Activated B cell treated with CpG ODN at 0.5 μM for 24 hours (primary cell): Measurements from ENCODE around the gene TSHZ2. TPM values are rescaled to one million over a fixed set of nuclear protein-coding genes. Genes with fewer than 3 reads are reported as not detected.

Experiments
- ATAC-seq: fragments of 200-7000 bp; cut with Tn5 transposase; one replicate; pipeline ENCODE4 v1.10.0; 2021; ENCODE audit warnings: low read depth, mild to moderate bottlenecking, moderate library complexity
- CTCF ChIA-PET: fragments of 350-600 bp; sonication (Branson Sonifier 250); formaldehyde crosslinking; loops from one replicate; lab custom pipeline; 2021; ENCODE audit warnings: antibody characterized with exemption; lab: Charles Lee
- POLR2A ChIA-PET: fragments of 350-600 bp; sonication (Branson Sonifier 250); formaldehyde crosslinking; loops from one replicate; lab custom pipeline; 2021; ENCODE audit warnings: antibody characterized with exemption; lab: Charles Lee
- DNase-seq: peaks from one replicate; pipeline ENCODE4 v3.0.0; 2022
- H3K27ac Mint-ChIP-seq: one replicate; pipeline ENCODE4 v1.8.0; 2020; ENCODE audit warnings: mixed read lengths
- H3K27me3 Mint-ChIP-seq: one replicate; pipeline ENCODE4 v1.8.0; 2021; ENCODE audit warnings: mixed read lengths
- H3K36me3 Mint-ChIP-seq: one replicate; pipeline ENCODE4 v1.8.0; 2021; ENCODE audit warnings: low read depth, mixed read lengths
- H3K4me1 Mint-ChIP-seq: one replicate; pipeline ENCODE4 v1.8.0; 2021; ENCODE audit warnings: mixed read lengths
- H3K4me3 Mint-ChIP-seq: one replicate; pipeline ENCODE4 v1.8.0; 2020; ENCODE audit warnings: mild to moderate bottlenecking, mixed read lengths
- H3K9me3 Mint-ChIP-seq: one replicate; pipeline ENCODE4 v1.8.0; 2020; ENCODE audit warnings: mixed read lengths
- CTCF ChIP-seq: fragments of 200-600 bp; IDR thresholded peaks from one replicate; pipeline ENCODE4 v1.8.0; 2022; ENCODE audit warnings: antibody characterized with exemption, mild to moderate bottlenecking
- intact Hi-C: fragments of 100-400 bp; cut with micrococcal nuclease; formaldehyde crosslinking; loops from one replicate; pipeline ENCODE4 v1.15.1; 2024
- total RNA-seq: library from RNA; stranded (reverse); gene quantifications from 2 replicates; pipeline ENCODE4 v1.2.3, GENCODE V29; 2022

TSHZ2 gene
- total RNA-seq, 1 donor from 2014 or later: 1.7 TPM

GRCh38 chr20:53222416-53222815 is 250.3 kb downstream of the TSHZ2 start:
- Mint-ChIP-seq H3K4me3 (no peak overlapping the region), H3K27me3 (peaks cover 13% of the 10 kb centered on the region), H3K27ac (no peak overlapping the region), H3K9me3 (peaks cover 6% of the 10 kb centered on the region), H3K4me1 (peaks cover 7% of the 10 kb centered on the region), H3K36me3 (no peaks in the 10 kb centered on the region)
- no peak for ATAC-seq
- DNase-seq: no peak
- intact Hi-C loops: no loop called here
- POLR2A ChIA-PET: no interaction called here
- CTCF ChIA-PET: interaction anchor here (0.7 kb wide), 1 partner anchor 192 kb away, joined by 3 read pairs; no protein-coding TSS in a partner anchor
- no peak for TF ChIP-seq CTCF

- peaks cover 6% of the 10 kb centered on the region for H3K9me3 Mint-ChIP-seq
- no peak overlapping the region for H3K4me3 Mint-ChIP-seq
- POLR2A ChIA-PET: no interaction called here
- no peak for DNase-seq
- CTCF ChIA-PET: interaction anchor here (0.7 kb wide), 1 partner anchor 191 kb away, joined by 3 read pairs; no protein-coding TSS in a partner anchor
- peaks cover 13% of the 10 kb centered on the region for H3K27me3 Mint-ChIP-seq
- ATAC-seq: no peak
- no peak for TF ChIP-seq CTCF
- intact Hi-C loops: no loop called here
- peaks cover 7% of the 10 kb centered on the region for H3K4me1 Mint-ChIP-seq
- no peaks in the 10 kb centered on the region for H3K36me3 Mint-ChIP-seq
- no peak overlapping the region for H3K27ac Mint-ChIP-seq
Measured at GRCh38 chr20:53222932-53223331, 250.8 kb downstream of the TSHZ2 start.

GRCh38 chr20:53223626-53224172 is 251.5 kb downstream of the TSHZ2 start:
- no peak for DNase-seq
- Mint-ChIP-seq H3K27me3 (peaks cover 13% of the 10 kb centered on the region), H3K4me1 (peaks cover 7% of the 10 kb centered on the region), H3K9me3 (peaks cover 6% of the 10 kb centered on the region), H3K36me3 (no peaks in the 10 kb centered on the region), H3K27ac (no peak overlapping the region), H3K4me3 (no peak overlapping the region)
- no peak for TF ChIP-seq CTCF
- intact Hi-C loops: no loop called here
- POLR2A ChIA-PET: no interaction called here
- CTCF ChIA-PET: interaction anchor here (0.7 kb wide), 1 partner anchor 8 kb away, joined by 3 read pairs; no protein-coding TSS in a partner anchor
- no peak for ATAC-seq

- Mint-ChIP-seq H3K9me3 (peaks cover 6% of the 10 kb centered on the region), H3K4me1 (peaks cover 7% of the 10 kb centered on the region), H3K27me3 (peaks cover 13% of the 10 kb centered on the region), H3K4me3 (no peak overlapping the region), H3K36me3 (no peaks in the 10 kb centered on the region), H3K27ac (no peak overlapping the region)
- CTCF ChIA-PET: no interaction called here
- POLR2A ChIA-PET: no interaction called here
- no peak for TF ChIP-seq CTCF
- intact Hi-C loops: no loop called here
- DNase-seq (no peak), ATAC-seq (no peak)
Measured at GRCh38 chr20:53224851-53225250, 252.7 kb downstream of the TSHZ2 start.

- Mint-ChIP-seq H3K4me3 (no peak overlapping the region), H3K27me3 (peaks cover 16% of the 10 kb centered on the region), H3K9me3 (no peaks in the 10 kb centered on the region), H3K4me1 (peaks cover 7% of the 10 kb centered on the region), H3K27ac (no peak overlapping the region), H3K36me3 (no peaks in the 10 kb centered on the region)
- DNase-seq: no peak
- no peak for ATAC-seq
- intact Hi-C loops: no loop called here
- POLR2A ChIA-PET: no interaction called here
- CTCF ChIA-PET: no interaction called here
- no peak for TF ChIP-seq CTCF
Measured at GRCh38 chr20:53226826-53227225, 254.7 kb downstream of the TSHZ2 start.
